OCI-LY7 (cell line): ENCODE data around the gene MRPL20.

Experiments
- CTCF ChIP-seq: fragments of 200-600 bp; sonication (generic); conservative IDR thresholded peaks from 2 replicates; pipeline ENCODE4 v1.5.1; 2014; ENCODE audit warnings: mild to moderate bottlenecking, antibody characterized with exemption, low read length, moderate library complexity, mixed read lengths
- EZH2phosphoT487 ChIP-seq: fragments of 200-600 bp; sonication (generic); IDR thresholded peaks from 2 replicates; pipeline ENCODE4 v1.6.1; 2018; ENCODE audit warnings: low read depth, borderline replicate concordance, mild to moderate bottlenecking, mixed run types, antibody characterized with exemption, low read length, moderate library complexity, mixed read lengths

DNA sequence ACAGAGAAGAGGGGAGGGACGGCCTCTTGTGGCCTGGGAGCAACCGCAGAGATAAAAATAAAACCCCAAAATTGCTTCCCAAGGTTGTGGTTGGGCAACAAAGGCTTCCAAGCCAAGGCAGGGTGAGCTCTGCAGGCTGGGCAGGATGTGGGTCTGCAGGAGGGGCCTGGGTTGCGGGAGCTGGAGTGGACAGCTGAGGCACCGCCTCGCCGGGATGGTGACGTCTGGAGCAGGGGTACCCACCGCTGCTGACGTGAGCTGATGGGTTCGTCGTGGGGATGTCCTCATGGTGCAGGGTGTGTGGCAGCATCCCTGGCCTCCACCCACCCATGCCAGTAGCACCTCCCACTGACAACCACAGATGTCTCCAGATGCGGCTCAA, 35.7 kb downstream of the MRPL20 start:
- no peak for TF ChIP-seq CTCF
- TF ChIP-seq EZH2phosphoT487 = no peak
